HG02759 (cell line): ENCODE results near the gene USH2A.
A peak's percentile ranks its signal among the peaks of the same experiment; 100 is the strongest.
"Not testable (repeated sequence)": the region's sequence is repeated elsewhere in the genome, so short reads cannot be mapped to it uniquely, and the experiment has no call there.

Experiments used
- ATAC-seq: cut with Tn5 transposase; IDR thresholded peaks from one replicate; pipeline ENCODE4 v1.9.1; 2021; ENCODE audit warnings: mild to moderate bottlenecking, moderate library complexity; ENCODE audit not compliant: unreplicated experiment

Gene USH2A

GRCh38 chr1:216051071-216051470 is 372.2 kb downstream of the USH2A start:
- no peak for ATAC-seq

GRCh38 chr1:216049741-216050430 is 373.4 kb downstream of the USH2A start:
- no peak for ATAC-seq

- ATAC-seq, result no peak
Measured at GRCh38 chr1:216047811-216048572, 375.3 kb downstream of the USH2A start.

DNA sequence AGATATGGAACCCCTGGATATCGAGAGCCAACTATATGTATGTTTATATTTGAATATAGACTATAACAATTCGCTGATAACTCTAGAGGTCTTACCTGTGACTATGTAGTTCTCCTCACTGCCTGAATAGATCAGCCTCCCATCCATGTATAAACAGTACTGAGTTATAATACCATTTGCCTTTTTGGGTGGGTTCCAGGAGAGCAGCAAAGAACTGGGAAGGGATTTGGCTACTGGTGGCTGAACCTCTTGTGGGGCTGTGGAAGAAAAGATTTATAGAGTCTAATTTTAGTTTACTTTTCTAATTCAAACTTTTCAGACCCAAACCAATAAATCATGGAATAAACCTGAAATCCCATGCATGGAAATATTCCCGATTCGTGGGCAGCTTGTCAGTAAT is 376.9 kb downstream of the USH2A start:
- ATAC-seq, result no peak

GRCh38 chr1:216045400-216045799 is 377.8 kb downstream of the USH2A start:
- no peak for ATAC-seq

GRCh38 chr1:216044538-216044937 is 378.7 kb downstream of the USH2A start:
- ATAC-seq, result no peak

GRCh38 chr1:216034506-216034905 is 388.7 kb downstream of the USH2A start:
- ATAC-seq, result no peak

- ATAC-seq, result no peak
Measured at GRCh38 chr1:216032961-216033614, 390.2 kb downstream of the USH2A start.

DNA sequence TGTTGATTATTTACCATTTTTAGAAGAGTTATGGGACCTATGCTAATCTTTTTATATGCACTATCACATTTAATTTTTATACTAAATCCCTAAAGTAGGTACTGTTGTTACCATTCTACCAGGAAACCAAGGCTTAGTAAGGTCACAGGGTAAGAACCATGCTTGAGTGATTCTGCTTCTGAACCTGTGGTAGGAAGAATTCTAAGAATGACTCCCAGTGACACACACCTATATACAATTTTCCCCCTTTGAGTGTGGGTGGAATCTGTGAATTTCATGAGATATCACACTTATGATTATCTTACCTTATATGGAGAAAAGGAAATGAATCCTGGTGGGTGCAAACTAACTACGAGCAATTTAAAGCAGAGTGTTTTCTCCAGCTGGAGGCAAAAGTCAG is 391.0 kb downstream of the USH2A start:
- ATAC-seq, result peak; percentile 66

DNA sequence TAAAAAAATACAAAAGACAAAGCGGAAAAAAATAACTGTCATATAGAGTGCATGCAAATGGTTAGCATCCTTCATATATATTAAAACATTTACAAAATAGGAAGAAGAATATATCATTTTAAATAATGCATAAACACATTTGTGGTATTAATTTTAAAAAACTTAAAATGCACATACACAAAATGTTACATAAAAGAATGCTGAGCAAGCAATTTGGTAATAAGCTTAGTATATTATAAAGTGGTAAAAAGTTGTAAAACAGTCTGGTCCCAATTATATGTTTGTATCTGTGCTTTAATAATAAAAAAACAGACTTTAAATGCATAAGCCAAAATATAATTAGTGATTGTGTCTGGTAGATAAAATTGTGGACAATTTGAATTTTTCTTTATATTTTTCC is 394.6 kb downstream of the USH2A start:
- no peak for ATAC-seq

GRCh38 chr1:216024546-216024945 is 398.7 kb downstream of the USH2A start:
- no peak for ATAC-seq

DNA sequence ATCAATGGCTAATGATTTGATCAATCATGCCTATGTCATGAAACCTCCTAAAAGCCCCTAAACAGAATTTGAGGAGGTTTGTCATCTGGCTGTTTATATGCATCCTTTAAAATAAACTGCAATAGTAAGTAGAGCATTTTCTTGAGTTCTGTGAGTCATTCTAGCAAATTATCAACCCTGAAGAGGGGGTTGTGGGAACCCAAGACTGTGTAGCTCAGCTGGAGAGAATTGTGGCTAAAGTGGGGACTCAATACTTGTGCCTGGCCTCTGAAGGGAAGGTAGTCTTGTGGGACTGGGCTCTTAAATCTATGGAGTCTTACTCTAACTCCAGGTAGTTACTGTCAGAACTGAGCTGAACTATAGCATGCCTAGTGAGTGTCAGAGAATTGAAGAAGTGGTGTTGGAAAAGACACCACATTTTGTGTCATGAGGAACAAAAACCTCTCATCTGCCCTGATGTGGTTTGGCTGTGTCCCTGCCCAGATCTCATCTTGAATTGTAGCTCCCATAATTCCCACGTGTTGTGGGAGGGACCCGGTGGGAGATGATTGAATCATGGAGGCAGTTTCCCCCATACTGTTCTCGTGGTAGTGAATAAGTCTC is 402.4 kb downstream of the USH2A start:
- ATAC-seq, result peak; percentile 88

DNA sequence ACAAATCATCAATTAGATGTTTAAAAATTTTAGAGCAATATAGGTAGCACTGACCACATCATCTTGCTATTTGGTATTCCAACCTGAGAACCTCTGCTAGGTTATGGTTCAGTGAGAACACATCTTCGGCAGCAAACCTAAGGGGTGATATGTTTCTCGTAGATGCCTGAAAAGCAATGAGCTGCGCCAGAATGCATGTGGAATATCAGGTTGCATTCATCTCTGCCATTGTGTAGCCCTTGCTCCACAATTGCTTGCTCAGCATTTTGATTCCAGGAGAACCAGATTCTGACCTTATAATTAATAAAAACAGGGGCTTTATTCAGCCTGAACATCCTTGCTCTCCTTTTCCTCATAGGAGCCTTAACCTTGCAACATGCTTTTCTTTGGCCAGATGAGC is 408.1 kb downstream of the USH2A start:
- no peak for ATAC-seq

GRCh38 chr1:216014086-216014485 is 409.2 kb downstream of the USH2A start:
- no peak for ATAC-seq

- not testable (repeated sequence) for ATAC-seq
Measured at GRCh38 chr1:216009456-216009855, 413.8 kb downstream of the USH2A start.

DNA sequence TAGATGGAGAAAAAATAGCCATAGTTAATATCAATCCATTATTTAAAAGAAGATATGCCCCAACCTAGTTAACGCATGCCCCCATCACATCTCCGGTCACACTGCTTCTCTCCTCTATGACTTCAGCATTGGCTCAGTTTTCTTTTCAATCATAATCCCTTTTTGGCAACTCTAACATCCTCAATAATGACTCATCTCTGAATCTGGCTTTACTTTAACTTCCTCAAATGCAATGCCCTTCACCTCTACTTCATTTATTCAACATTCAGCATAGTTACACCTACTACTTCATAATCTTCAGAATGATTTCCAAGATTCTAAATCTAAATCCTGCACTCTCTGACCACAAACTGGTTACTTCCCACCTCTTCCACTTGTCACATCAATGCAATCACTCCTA is 417.3 kb downstream of the USH2A start:
- peak; percentile 99 for ATAC-seq

DNA sequence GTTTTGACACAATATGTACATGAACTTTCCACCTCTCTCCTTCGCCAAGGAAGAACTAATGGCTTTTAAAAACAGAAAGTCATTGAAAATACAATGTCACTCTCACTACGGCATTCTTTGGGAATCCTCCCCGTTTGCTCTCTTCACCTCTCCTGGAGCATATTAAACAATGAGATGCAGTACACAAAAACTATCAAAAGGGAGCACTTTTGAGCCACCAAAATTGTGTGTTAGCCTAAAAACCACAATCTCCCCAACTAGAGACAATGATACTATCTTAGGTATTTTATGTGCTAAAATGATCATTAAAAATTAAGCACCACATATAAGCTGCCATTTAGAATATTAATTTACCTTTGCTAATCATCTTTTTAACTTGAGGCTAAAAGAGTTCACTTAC is 430.6 kb downstream of the USH2A start:
- ATAC-seq, result peak; percentile 64

- ATAC-seq, result no peak
Measured at GRCh38 chr1:215987092-215987875, 436.0 kb downstream of the USH2A start.

GRCh38 chr1:215986401-215986800 is 436.8 kb downstream of the USH2A start:
- ATAC-seq, result no peak

- ATAC-seq, result no peak
Measured at GRCh38 chr1:215983680-215984079, 439.6 kb downstream of the USH2A start.
